OCI-LY7 (cell line): ENCODE data around the gene B4GAT1.

Source experiments
- CTCF ChIP-seq: fragments of 200-600 bp; sonication (generic); conservative IDR thresholded peaks from 2 replicates; pipeline ENCODE4 v1.5.1; 2014; ENCODE audit warnings: mild to moderate bottlenecking, antibody characterized with exemption, low read length, moderate library complexity, mixed read lengths
- EZH2phosphoT487 ChIP-seq: fragments of 200-600 bp; sonication (generic); IDR thresholded peaks from 2 replicates; pipeline ENCODE4 v1.6.1; 2018; ENCODE audit warnings: low read depth, borderline replicate concordance, mild to moderate bottlenecking, mixed run types, antibody characterized with exemption, low read length, moderate library complexity, mixed read lengths

- no peak for TF ChIP-seq CTCF
- TF ChIP-seq EZH2phosphoT487 = no peak
These were observed 10.1 kb downstream of the B4GAT1 start for GRCh38 chr11:66337103-66337899.
